GM12864 (cell line): ENCODE results near the gene ZNF530.

Experiments used
- DNase-seq: peaks from one replicate; pipeline ENCODE4 v3.0.0-alpha.2; 2011; ENCODE audit warnings: low read depth
- H3K4me3 ChIP-seq: 2 replicates; pipeline ENCODE4 v1.5.1; 2011; ENCODE audit warnings: mild to moderate bottlenecking, low read depth, low read length, control low read depth
- CTCF ChIP-seq: IDR thresholded peaks from 2 replicates; pipeline ENCODE4 v1.5.1; 2011; ENCODE audit warnings: low read depth, mild to moderate bottlenecking, moderate library complexity, low read length, control low read depth, inconsistent platforms; ENCODE audit errors: missing control alignments

The ZNF530 gene

GRCh38 chr19:57560049-57560491 is 39.6 kb upstream of the ZNF530 start:
- no peak for DNase-seq
- TF ChIP-seq CTCF, result no peak
- peak overlapping the region; percentile 91 for H3K4me3 ChIP-seq

DNA sequence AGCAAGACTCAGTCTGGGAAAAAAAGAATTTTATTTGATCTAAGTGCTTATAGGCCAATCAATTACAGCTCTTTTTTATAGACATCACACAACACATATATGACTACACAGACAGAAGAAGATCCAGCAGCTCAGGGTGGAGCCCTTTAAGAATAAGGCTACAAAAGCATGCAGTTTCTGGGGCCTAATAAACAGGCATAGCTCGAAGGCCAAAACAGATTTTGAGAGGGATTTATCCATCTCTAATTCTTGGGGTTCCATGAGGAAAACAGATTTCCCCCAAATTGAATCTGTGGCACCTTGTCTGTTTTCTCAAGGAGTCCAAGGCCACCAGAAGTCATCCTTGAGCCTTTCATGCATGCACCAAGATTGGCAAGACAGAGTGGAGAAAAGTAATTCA is 36.1 kb upstream of the ZNF530 start:
- no peak for TF ChIP-seq CTCF
- no peak overlapping the region for H3K4me3 ChIP-seq
- no peak for DNase-seq

GRCh38 chr19:57566396-57567265 is 33.1 kb upstream of the ZNF530 start:
- no peak for DNase-seq
- TF ChIP-seq CTCF, result no peak
- no peak overlapping the region for H3K4me3 ChIP-seq

GRCh38 chr19:57570707-57571106 is 29.0 kb upstream of the ZNF530 start:
- DNase-seq, result no peak
- H3K4me3 ChIP-seq, result no peak overlapping the region
- TF ChIP-seq CTCF, result no peak

GRCh38 chr19:57572415-57572947 is 27.2 kb upstream of the ZNF530 start:
- no peak for TF ChIP-seq CTCF
- H3K4me3 ChIP-seq, result no peak overlapping the region
- no peak for DNase-seq

- H3K4me3 ChIP-seq, result no peak overlapping the region
- no peak for DNase-seq
- TF ChIP-seq CTCF, result no peak
Measured at GRCh38 chr19:57576661-57577060, 23.0 kb upstream of the ZNF530 start.
